Mesendoderm (in vitro differentiated cells): Measurements from ENCODE around the gene CREB1.

Experiments used
- DNase-seq: peaks from one replicate; pipeline ENCODE4 v3.0.0; 2013
- H2AK5ac ChIP-seq: 2 replicates; pipeline ENCODE4 v1.6.1; 2013; ENCODE audit warnings: low read length, inconsistent platforms
- H2BK120ac ChIP-seq: 2 replicates; pipeline ENCODE4 v1.6.1; 2013; ENCODE audit warnings: low read depth, mild to moderate bottlenecking, low read length, moderate library complexity, mixed read lengths
- H2BK15ac ChIP-seq: replicated peaks from 2 replicates; pipeline ENCODE4 v1.6.1; 2013; ENCODE audit warnings: low read depth, mild to moderate bottlenecking, moderate library complexity
- H2BK5ac ChIP-seq: 2 replicates; pipeline ENCODE4 v1.6.1; 2013; ENCODE audit warnings: low read length, inconsistent platforms
- H3K18ac ChIP-seq: 2 replicates; pipeline ENCODE4 v1.6.1; 2013; ENCODE audit warnings: mild to moderate bottlenecking, low read length, mixed read lengths
- H3K23ac ChIP-seq: one replicate; pipeline ENCODE4 v1.6.1; 2013; ENCODE audit warnings: low read length
- H3K27ac ChIP-seq: 2 replicates; pipeline ENCODE4 v1.5.1; 2013; ENCODE audit warnings: low read depth, mild to moderate bottlenecking, inconsistent platforms, low read length, moderate library complexity
- H3K27me3 ChIP-seq: 2 replicates; pipeline ENCODE4 v1.6.1; 2013; ENCODE audit warnings: low read length, control low read depth, mild to moderate bottlenecking, inconsistent platforms; ENCODE audit not compliant: insufficient read depth, poor library complexity
- H3K36me3 ChIP-seq: 2 replicates; pipeline ENCODE4 v1.6.1; 2013; ENCODE audit warnings: low read length, inconsistent platforms; ENCODE audit not compliant: control insufficient read depth, insufficient read depth
- H3K4ac ChIP-seq: one replicate; pipeline ENCODE4 v1.6.1; 2013; ENCODE audit warnings: low read depth, mild to moderate bottlenecking, low read length, moderate library complexity
- H3K4me1 ChIP-seq: 2 replicates; pipeline ENCODE4 v1.6.1; 2013; ENCODE audit warnings: low read depth, low read length, inconsistent platforms; ENCODE audit not compliant: control insufficient read depth
- H3K4me2 ChIP-seq: 2 replicates; pipeline ENCODE4 v1.6.1; 2013; ENCODE audit warnings: low read length
- H3K4me3 ChIP-seq: 2 replicates; pipeline ENCODE4 v1.5.1; 2013; ENCODE audit warnings: mild to moderate bottlenecking, low read length
- H3K56ac ChIP-seq: one replicate; pipeline ENCODE4 v1.6.1; 2013; ENCODE audit warnings: low read length
- H3K79me1 ChIP-seq: 2 replicates; pipeline ENCODE4 v1.6.1; 2013; ENCODE audit warnings: low read length, inconsistent platforms
- H3K79me2 ChIP-seq: 2 replicates; pipeline ENCODE4 v1.6.1; 2013; ENCODE audit warnings: mild to moderate bottlenecking, low read length; ENCODE audit not compliant: control insufficient read depth, insufficient read depth
- H3K9ac ChIP-seq: 2 replicates; pipeline ENCODE4 v1.6.1; 2013; ENCODE audit warnings: low read length, inconsistent platforms
- H4K5ac ChIP-seq: one replicate; pipeline ENCODE4 v1.6.1; 2013; ENCODE audit warnings: low read length
- H4K8ac ChIP-seq: one replicate; pipeline ENCODE4 v1.6.1; 2013; ENCODE audit warnings: low read depth, mild to moderate bottlenecking, control low read depth, low read length, moderate library complexity
- WGBS: extraction: QIAGEN DNeasy Blood & Tissue Kit; methylation state at CpG from one replicate; pipeline ENCODE4 v1.1.7; 2013; ENCODE audit warnings: low lambda C conversion rate, missing lambda C conversion rate; ENCODE audit not compliant: insufficient coverage; ENCODE audit errors: extremely low coverage; 5-methylcytosine and 5-hydroxymethylcytosine counted together

Gene CREB1

DNA sequence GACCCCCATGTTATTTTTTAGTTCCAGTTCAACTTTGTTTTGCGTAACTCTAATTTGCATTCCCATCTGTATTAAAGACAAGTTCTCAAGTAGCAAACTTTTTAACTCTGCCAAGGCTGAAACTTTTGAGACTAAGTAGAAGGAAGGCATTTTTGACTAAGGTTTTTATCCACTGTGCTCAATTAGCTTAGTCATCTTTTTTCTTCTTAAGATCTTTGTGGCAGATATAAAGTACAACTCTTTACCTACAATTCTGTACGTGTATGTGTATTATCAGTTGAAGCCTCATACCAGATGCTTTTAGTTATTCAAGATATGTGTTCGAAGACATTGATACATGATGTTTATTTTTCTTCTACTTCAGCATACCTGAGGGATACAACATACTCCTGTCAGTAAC, 41.6 kb downstream of the CREB1 start:
- Histone ChIP-seq H2BK5ac (no peak overlapping the region), H3K79me2 (no peaks in the 10 kb centered on the region), H3K18ac (no peak overlapping the region), H3K23ac (no peak overlapping the region), H4K5ac (no peak overlapping the region), H3K4me2 (no peak overlapping the region), H3K56ac (no peak overlapping the region), H3K79me1 (no peaks in the 10 kb centered on the region), H3K9ac (no peak overlapping the region), H3K4me3 (no peak overlapping the region), H3K27ac (no peak overlapping the region), H2BK15ac (no peak overlapping the region), H3K27me3 (no peaks in the 10 kb centered on the region), H2AK5ac (no peak overlapping the region), H2BK120ac (no peak overlapping the region), H4K8ac (no peak overlapping the region), H3K36me3 (peaks cover 3% of the 10 kb centered on the region), H3K4ac (no peak overlapping the region), H3K4me1 (no peaks in the 10 kb centered on the region)
- DNase-seq: no peak
- WGBS: no CpG with 5 or more reads among the region's 3 CpGs

DNA sequence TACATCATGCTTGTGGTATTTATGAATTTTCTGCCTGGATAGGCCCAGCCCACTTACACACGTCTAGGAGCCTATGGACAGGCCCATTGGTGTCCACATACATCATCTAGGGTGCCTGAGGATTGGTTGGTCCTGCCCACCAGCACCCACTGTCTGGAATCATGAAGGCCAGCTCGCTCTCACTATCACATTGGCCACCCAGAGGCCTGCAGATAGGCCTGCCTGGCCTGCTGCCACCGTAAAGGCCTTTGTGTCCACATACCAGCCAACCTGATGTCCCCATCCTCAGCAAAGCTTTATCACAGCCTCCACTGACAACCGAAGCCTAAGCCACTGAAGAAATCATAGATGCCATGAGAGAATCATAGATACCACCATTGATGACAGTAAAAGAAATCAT, 55.2 kb downstream of the CREB1 start:
- Histone ChIP-seq H2BK120ac (no peak overlapping the region), H3K9ac (no peak overlapping the region), H3K4ac (no peak overlapping the region), H2AK5ac (no peak overlapping the region), H3K4me2 (no peak overlapping the region), H3K79me1 (peaks cover 3% of the 10 kb centered on the region), H3K4me3 (no peak overlapping the region), H3K36me3 (peaks cover 8% of the 10 kb centered on the region), H3K18ac (no peak overlapping the region), H3K4me1 (no peaks in the 10 kb centered on the region), H3K27me3 (no peaks in the 10 kb centered on the region), H2BK15ac (no peak overlapping the region), H3K79me2 (no peaks in the 10 kb centered on the region), H4K5ac (no peak overlapping the region), H3K23ac (no peak overlapping the region), H3K56ac (no peak overlapping the region), H2BK5ac (no peak overlapping the region), H3K27ac (no peak overlapping the region), H4K8ac (no peak overlapping the region)
- no CpG with 5 or more reads among the region's 4 CpGs for WGBS
- no peak for DNase-seq

DNA sequence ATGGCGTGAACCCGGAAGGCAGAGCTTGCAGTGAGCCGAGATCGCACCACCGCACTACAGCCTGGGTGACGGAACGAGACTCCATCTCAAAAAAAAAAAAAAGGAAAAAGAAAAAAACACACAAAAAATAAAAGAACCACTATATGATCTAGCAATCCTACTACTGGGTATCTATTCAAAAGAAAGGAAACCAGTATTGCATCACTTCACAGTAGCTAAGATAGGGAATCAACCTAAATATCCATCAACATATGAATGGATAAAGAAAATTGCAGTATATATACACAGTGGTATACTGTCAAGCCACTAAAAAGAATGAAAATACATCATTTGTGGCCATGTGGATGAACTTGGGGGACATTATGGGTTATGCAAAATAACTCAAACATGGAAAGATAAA, 57.5 kb downstream of the CREB1 start:
- H2AK5ac ChIP-seq: no peak overlapping the region
- no peaks in the 10 kb centered on the region for H3K79me1 ChIP-seq
- no peak overlapping the region for H3K56ac ChIP-seq
- DNase-seq: no peak
- H4K5ac ChIP-seq: no peak overlapping the region
- no peaks in the 10 kb centered on the region for H3K4me1 ChIP-seq
- H3K18ac ChIP-seq: no peak overlapping the region
- H3K27ac ChIP-seq: no peak overlapping the region
- whole genome bisulfite sequencing: no CpG with 5 or more reads among the region's 7 CpGs
- no peak overlapping the region for H3K23ac ChIP-seq
- H4K8ac ChIP-seq: no peak overlapping the region
- no peak overlapping the region for H3K9ac ChIP-seq
- H3K79me2 ChIP-seq: no peaks in the 10 kb centered on the region
- no peak overlapping the region for H2BK5ac ChIP-seq
- no peak overlapping the region for H2BK120ac ChIP-seq
- H3K36me3 ChIP-seq: peaks cover 4% of the 10 kb centered on the region
- H3K4me2 ChIP-seq: no peak overlapping the region
- no peaks in the 10 kb centered on the region for H3K27me3 ChIP-seq
- H3K4ac ChIP-seq: no peak overlapping the region
- no peak overlapping the region for H2BK15ac ChIP-seq
- no peak overlapping the region for H3K4me3 ChIP-seq

DNA sequence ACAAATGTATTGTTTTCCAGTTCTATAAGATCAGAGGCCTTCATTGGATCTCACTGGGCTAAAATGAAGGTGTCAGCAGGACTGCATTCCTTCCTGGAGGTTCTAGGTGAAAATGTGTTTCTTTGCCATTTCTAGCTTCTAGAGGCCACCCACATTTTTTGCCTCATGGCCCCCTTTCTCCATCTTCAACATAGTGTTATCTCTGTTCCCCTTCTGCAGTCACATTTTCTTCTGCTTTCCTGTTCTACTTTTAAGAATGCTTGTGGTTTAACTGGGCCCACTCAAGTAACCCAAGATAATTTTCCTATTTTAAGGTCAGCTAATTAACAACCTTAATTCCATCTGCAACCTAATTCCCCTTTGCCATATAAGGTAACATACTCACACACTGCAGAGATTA, 59.4 kb downstream of the CREB1 start:
- H3K56ac ChIP-seq: no peak overlapping the region
- no peaks in the 10 kb centered on the region for H3K4me1 ChIP-seq
- peaks cover 4% of the 10 kb centered on the region for H3K36me3 ChIP-seq
- no peaks in the 10 kb centered on the region for H3K79me2 ChIP-seq
- no peak overlapping the region for H3K9ac ChIP-seq
- H3K18ac ChIP-seq: no peak overlapping the region
- H3K79me1 ChIP-seq: no peaks in the 10 kb centered on the region
- no peak overlapping the region for H4K8ac ChIP-seq
- no peak overlapping the region for H2BK120ac ChIP-seq
- no peak overlapping the region for H3K4ac ChIP-seq
- no peak overlapping the region for H3K23ac ChIP-seq
- H2AK5ac ChIP-seq: no peak overlapping the region
- H3K27me3 ChIP-seq: no peaks in the 10 kb centered on the region
- no peak overlapping the region for H2BK5ac ChIP-seq
- H3K4me2 ChIP-seq: no peak overlapping the region
- no peak overlapping the region for H2BK15ac ChIP-seq
- H3K4me3 ChIP-seq: no peak overlapping the region
- no peak overlapping the region for H3K27ac ChIP-seq
- no peak overlapping the region for H4K5ac ChIP-seq
- no peak for DNase-seq

DNA sequence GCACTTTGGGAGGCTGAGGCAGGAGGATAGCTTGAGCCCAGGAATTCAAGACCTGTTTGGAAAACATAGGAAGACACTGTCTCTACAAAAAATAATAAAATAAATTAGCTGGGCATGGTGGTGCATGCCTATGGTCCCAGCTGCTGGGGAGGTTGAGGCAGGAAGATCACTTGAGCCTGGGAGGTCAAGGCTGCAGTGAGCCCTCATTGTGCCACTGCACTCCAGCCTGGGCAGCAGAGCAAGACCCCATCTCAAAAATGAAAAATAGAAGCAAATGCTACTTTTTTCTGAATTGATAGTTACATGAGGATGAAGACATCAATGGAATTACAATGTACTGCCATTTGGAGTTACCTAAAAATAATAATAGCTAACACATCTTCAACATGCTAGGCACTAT, 63.5 kb downstream of the CREB1 start:
- Histone ChIP-seq H3K36me3 (peaks cover 1% of the 10 kb centered on the region), H3K23ac (no peak overlapping the region)

DNA sequence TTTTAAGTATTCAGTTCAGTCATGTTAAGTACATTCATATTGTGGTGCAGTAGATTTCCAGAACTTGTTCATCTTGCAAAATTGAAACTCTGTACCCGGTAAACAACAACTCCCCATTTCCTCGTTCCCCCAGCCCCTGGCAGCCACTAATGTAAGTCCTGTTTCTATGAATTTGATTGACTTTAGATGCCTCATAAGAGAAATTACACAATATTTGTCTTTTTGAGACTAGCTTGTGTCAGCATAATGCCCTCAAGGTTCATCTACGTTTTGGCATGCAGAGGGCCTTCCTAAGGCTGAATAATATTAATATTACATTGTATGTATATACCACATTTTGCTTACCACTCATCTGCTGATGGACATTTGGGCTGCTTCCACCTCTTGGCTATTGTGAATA, 64.5 kb downstream of the CREB1 start:
- Histone ChIP-seq H2BK15ac (no peak overlapping the region), H3K4ac (no peak overlapping the region), H2AK5ac (no peak overlapping the region), H3K79me2 (no peaks in the 10 kb centered on the region), H3K4me1 (no peaks in the 10 kb centered on the region), H3K18ac (no peak overlapping the region), H4K8ac (no peak overlapping the region), H3K27me3 (no peaks in the 10 kb centered on the region), H3K79me1 (no peaks in the 10 kb centered on the region), H2BK5ac (no peak overlapping the region), H2BK120ac (no peak overlapping the region), H3K56ac (no peak overlapping the region), H3K23ac (no peak overlapping the region), H3K4me2 (no peak overlapping the region), H3K9ac (no peak overlapping the region), H3K36me3 (peaks cover 1% of the 10 kb centered on the region), H4K5ac (no peak overlapping the region), H3K27ac (no peak overlapping the region), H3K4me3 (no peak overlapping the region)
- no peak for DNase-seq
- WGBS: no CpG with 5 or more reads among the region's 3 CpGs

More for the DNA sequence above, 63.5 kb downstream of the CREB1 start:
- Histone ChIP-seq H2BK120ac (no peak overlapping the region), H3K79me2 (no peaks in the 10 kb centered on the region), H3K27me3 (no peaks in the 10 kb centered on the region), H3K18ac (no peak overlapping the region), H3K79me1 (no peaks in the 10 kb centered on the region), H2AK5ac (no peak overlapping the region), H3K4ac (no peak overlapping the region), H3K56ac (no peak overlapping the region), H3K9ac (no peak overlapping the region), H3K27ac (no peak overlapping the region), H2BK15ac (no peak overlapping the region), H4K5ac (no peak overlapping the region), H2BK5ac (no peak overlapping the region), H3K4me2 (no peak overlapping the region), H3K4me1 (no peaks in the 10 kb centered on the region), H4K8ac (no peak overlapping the region), H3K4me3 (no peak overlapping the region)
- no peak for DNase-seq
